Ishikawa (cell line): ENCODE results near the gene COX14.

Source experiments
- CEBPB ChIP-seq: IDR thresholded peaks from 2 replicates; pipeline ENCODE4 v1.6.1; 2012
- CREB1 ChIP-seq: IDR thresholded peaks from 2 replicates; pipeline ENCODE4 v1.6.1; 2012; ENCODE audit warnings: low read depth
- EGR1 ChIP-seq: IDR thresholded peaks from 2 replicates; pipeline ENCODE4 v1.6.1; 2012
- EP300 ChIP-seq: IDR thresholded peaks from 2 replicates; pipeline ENCODE4 v1.6.1; 2012; ENCODE audit warnings: borderline replicate concordance
- FOXM1 ChIP-seq: IDR thresholded peaks from 2 replicates; pipeline ENCODE4 v1.6.1; 2012; ENCODE audit warnings: low read depth, borderline replicate concordance
- MAX ChIP-seq: IDR thresholded peaks from 2 replicates; pipeline ENCODE4 v1.6.1; 2012
- NFIC ChIP-seq: IDR thresholded peaks from 2 replicates; pipeline ENCODE4 v1.6.1; 2012
- RAD21 ChIP-seq: IDR thresholded peaks from 2 replicates; pipeline ENCODE4 v1.6.1; 2012; ENCODE audit warnings: low read depth
- REST ChIP-seq: IDR thresholded peaks from 2 replicates; pipeline ENCODE4 v1.6.1; 2012; ENCODE audit warnings: low read depth, mild to moderate bottlenecking
- TAF1 ChIP-seq: IDR thresholded peaks from 2 replicates; pipeline ENCODE4 v1.6.1; 2012; ENCODE audit warnings: low read depth, mild to moderate bottlenecking
- TCF12 ChIP-seq: IDR thresholded peaks from 2 replicates; pipeline ENCODE4 v1.6.1; 2012; ENCODE audit warnings: low read depth
- TEAD4 ChIP-seq: IDR thresholded peaks from 2 replicates; pipeline ENCODE4 v1.6.1; 2012
- YY1 ChIP-seq: IDR thresholded peaks from 2 replicates; pipeline ENCODE4 v1.6.1; 2012; ENCODE audit warnings: low read depth
- ZBTB7A ChIP-seq: IDR thresholded peaks from 2 replicates; pipeline ENCODE4 v1.6.1; 2012; ENCODE audit warnings: low read depth

- TF ChIP-seq YY1 (no peak), MAX (no peak), TEAD4 (peak; percentile 58), EP300 (no peak), RAD21 (no peak; the same call in 1 of the 2 replicates), NFIC (no peak), REST (no peak), TCF12 (no peak), TAF1 (0 out of 2 replicates have a peak, but pooled peaks have one; percentile 16), FOXM1 (no peak), ZBTB7A (no peak), CEBPB (no peak), CREB1 (no peak), EGR1 (no peak)
Observed at GRCh38 chr12:50110762-50111351, 1.2 kb upstream of the COX14 start.
